GM19328 (cell line): ENCODE data around the gene OR9A4.
"Not testable (repeated sequence)": the region's sequence is repeated elsewhere in the genome, so short reads cannot be mapped to it uniquely, and the experiment has no call there.

Experiments
- ATAC-seq: cut with Tn5 transposase; IDR thresholded peaks from one replicate; pipeline ENCODE4 v1.9.1; 2021; ENCODE audit warnings: mild to moderate bottlenecking, moderate library complexity; ENCODE audit not compliant: unreplicated experiment

Gene OR9A4, protein sequence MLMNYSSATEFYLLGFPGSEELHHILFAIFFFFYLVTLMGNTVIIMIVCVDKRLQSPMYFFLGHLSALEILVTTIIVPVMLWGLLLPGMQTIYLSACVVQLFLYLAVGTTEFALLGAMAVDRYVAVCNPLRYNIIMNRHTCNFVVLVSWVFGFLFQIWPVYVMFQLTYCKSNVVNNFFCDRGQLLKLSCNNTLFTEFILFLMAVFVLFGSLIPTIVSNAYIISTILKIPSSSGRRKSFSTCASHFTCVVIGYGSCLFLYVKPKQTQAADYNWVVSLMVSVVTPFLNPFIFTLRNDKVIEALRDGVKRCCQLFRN

DNA sequence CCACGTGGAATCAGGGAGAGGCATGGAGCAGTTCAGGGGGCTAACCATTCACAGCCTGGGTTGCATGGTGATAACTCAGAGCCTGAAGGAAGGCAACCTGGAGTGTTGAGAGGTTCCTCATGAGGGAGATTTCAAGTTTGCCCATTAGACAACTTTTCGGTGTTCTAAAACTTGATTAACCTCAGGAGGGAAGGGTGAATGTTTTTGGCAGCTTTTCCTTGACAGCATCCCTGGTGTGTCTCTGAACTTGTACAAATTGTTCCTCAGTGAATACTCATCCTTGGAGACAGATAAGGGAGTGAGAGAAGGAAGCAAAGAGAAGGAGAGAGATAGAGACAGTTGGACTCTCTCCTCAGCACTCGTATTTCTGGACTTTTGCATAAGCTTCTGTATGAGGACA, at the start of gene OR9A4:
TSS of gene OR9A4 (plus strand) at position 301 of the 400 bp plus-strand sequence. CDS start 2,477 bp downstream, outside the sequence.
- ATAC-seq: no peak

DNA sequence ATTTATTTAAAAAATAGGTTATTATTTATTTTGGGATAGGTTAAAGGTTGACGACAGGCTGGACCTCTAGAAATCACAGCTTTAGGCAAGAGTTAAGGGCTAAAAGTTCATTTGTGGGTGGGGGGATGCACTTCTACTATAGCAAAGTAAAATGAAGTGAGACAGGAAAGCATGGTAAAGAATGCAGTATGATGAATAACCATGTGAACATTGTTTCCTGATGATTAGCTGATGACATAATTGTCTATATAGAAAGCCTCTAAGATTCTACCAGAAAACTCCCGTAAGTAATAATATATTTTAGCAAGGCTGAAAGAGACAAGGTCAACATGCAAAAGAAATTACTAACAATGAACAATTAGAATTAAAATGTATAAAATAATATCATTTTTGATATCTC, 49.2 kb upstream of the OR9A4 start:
- no peak for ATAC-seq

DNA sequence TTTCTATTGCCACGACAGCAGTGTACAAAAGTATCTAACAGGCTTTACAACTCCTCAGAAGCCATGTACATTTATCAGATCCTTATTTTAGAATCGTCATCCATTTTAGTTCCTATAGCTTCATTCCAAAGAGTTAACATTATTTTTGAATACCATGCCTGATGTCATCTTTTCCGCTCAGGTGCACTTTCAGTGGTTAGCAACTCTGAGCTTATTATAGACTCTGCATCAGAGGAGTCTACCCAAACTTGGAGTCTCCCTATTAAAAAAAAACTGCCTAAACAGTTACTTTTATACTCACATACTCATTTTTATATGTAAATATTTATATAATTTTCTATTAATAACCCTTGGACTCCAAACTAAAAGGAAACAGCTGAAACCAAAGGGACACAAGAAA, 43.3 kb upstream of the OR9A4 start:
- ATAC-seq: no peak

DNA sequence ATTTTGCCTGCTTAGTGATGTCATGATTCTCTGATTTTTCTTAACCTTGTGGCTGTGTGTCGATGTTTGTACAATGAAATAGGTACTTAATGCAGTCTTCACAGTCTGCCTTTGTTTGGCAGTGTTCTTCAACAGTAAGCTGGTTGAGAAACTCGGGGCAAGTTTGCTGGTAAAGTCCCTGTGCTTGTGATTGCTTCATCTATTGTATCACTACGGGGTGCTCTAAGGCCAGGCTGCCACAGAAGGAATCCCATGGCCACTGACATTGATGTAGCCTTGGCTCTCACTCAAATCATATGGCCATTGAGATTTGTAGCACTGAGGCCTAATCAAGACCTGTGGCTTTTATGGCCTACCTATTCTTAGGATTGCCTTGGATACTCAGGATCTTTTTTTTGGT, 41.4 kb upstream of the OR9A4 start:
- no peak for ATAC-seq

DNA sequence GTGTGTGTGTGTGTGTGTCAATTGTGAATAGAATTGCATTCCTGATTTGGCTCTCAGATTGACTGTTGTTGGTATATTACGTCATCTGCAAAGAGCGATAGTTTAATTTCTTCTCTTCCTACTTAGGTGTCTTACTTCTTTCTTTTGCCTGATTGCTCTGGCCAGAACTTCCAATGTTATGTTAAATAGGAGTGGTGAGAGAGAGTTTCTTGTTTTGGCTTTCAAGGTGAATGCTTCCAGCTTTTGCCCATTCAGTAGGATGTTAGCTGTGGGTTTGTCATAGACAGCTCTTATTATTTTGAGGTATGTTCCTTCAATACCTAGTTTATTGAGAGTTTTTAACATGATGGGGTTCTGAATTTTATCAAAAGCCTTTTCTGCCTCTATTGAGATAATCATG, 40.7 kb upstream of the OR9A4 start:
- ATAC-seq: no peak

DNA sequence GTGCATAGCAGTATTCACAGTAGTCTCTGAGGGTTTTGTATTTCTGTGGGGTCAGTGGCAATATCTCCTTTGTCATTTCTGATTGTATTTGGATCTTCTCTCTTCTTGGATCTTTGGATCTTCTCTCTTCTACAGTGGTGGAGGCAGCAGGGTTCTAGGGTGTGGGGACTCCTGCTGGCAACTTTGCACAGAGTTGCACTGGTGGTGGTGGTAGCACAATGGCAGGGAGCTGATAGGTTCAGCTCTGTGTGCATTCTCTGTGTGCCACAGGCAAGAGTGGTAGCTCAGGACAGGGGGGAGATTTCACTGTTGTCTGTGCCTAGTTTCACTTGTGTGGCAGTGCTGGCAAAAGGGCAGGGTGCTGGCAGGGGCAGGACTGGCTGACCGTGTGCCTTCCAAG, 39.8 kb upstream of the OR9A4 start:
- no peak for ATAC-seq

DNA sequence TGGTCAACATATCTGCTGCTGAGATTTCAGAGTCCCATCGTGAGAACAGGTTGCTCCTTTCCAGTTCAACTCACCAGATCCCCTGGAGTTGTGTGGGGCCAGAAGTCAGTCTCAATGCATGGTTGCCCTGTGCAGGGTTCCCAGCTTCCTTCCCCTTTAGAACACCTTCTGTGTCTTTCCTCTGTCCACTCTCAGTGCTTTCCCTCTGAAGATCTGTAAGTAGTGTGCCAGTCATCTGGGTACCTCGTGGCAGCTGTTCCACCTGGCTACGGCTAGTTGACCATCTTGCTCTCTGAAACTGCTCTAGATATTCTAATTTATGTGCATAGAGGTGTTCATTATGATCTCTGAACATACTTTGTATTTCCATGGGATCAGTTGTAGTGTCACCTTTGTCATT, 38.8 kb upstream of the OR9A4 start:
- ATAC-seq: no peak

DNA sequence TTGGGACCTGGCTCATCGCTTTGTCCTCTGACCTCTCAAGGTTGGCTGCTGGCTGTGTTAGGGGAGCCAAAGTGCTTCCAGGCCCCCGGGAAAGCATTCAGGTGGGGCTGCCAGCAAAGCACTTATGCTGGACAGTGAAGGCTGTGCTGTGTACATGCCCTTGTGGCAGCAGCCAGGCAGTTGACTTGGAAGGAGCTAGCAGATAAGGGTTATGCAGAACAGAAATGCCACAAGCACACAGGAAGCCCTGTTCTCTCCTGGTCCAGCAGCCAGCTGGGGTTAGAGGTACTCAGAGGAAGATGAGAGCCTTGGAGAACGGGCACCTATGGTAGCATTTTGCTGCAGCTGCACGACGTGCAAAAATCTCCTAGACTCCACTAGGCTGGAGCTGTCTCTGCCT, 35.2 kb upstream of the OR9A4 start:
- no peak for ATAC-seq

DNA sequence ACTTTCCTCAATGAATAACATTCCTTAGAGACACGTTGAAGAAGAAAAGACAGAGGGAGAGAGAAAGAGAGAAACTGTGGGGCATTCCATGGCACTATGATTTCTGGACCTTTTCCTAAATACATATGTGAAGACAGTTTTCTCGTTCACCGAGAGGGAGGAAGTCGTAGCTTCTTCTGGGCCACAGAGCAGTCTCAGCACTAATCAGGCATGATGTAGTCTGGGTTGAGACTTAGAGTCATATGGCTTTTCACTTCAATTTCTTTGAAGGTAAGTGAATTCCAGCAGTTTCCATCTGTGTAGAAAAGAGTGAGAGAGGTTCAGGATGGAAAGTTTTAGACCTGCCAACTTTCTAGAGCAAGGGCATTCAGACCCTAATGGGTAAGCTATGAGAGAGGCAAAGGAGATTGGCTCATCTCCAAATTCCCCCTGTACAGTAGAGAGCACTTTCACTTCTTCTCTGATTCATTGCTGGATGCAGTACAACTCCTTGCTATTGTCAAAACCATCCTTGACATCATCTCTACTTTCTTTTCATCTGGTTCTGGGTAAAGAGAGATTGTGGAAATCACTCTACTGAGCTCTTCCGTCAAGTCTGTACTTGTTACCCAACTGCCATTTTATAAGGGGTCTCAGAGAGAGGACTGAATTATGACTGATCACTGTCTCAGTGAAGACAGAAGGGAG, 31.5 kb upstream of the OR9A4 start:
- no peak for ATAC-seq

DNA sequence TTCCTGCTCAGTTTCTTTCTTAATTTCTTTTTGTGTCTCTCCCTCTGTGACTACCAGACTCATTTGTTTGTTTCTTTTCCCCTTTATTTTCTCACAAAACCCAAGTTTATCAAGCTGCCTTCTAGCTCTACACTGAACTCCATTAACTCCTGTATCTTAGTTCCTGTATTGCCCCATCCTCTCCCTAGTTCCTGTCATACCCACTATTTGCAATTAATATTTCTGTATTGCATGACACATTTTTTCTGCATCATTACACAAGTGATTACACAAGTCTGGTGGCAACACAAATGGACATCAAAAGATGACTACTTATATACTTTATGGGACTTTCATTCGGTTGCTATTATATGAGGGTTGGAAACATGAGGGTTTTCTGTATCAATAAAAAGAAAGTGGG, 26.9 kb upstream of the OR9A4 start:
- no peak for ATAC-seq

DNA sequence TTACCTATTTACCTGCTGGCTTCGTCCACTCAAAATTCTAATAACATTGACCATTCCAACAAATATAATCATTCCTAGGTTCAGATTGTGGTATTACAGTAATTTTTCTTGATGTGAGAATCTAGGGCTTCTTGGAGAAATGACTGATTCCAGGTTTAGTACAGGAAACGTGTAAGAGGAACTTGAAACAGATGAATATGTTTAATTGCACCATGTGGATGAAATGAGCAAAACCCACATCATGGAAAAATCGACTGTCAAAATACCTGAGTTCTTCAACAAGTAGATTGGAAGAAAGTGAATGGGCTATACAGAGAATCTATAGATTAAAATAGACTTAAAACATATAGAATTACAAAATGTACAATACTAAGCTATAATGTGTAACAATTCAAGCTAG, 24.9 kb upstream of the OR9A4 start:
- ATAC-seq: no peak

DNA sequence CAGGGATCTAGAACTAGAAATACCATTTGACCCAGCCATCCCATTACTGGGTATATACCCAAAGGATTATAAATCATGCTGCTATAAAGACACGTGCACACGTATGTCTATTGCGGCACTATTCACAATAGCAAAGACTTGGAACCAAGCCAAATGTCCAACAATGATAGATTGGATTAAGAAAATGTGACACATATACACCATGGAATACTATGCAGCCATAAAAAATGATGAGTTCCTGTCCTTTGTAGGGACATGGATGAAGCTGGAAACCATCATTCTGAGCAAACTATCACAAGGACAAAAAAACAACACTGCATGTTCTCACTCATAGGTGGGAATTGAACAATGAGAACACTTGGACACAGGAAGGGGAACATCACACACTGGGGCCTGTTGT, 16.8 kb upstream of the OR9A4 start:
- ATAC-seq: not testable (repeated sequence)

DNA sequence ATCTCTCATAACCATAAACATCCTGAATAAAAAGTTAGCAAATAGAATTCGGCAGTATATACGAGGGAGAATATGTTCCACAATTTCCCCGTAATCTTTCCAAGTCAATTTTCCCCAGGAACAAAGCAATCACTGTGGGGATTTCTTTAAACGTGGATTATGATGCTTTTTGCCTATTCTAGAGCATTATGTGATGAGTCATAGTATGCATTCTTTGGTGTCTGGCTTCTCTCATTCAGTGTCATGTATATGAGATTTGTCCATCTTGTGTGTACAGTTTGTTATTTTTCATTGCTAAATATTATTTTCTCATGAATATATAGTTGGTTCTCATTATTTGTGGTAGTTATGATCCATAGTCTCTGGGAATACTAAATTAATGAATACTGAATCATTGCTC, 9.9 kb upstream of the OR9A4 start:
- no peak for ATAC-seq

DNA sequence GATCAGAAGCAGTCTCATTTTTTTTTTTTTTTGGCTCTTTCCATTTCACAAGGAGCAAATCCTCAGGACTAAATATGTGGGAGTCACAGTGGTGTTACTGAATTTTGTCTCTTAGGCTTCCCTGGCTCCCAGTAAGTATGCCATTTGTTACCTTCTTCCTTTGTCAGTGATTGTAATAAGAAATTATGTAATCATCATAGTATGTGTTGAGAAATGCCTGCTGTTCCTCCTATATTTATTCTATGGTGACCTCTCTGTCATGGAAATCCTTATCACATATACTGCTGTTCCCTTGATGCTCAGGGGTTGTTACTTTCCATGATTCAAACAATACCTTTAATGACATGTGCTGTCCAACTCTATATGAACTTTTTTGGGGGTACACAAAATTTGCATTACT, 4.8 kb upstream of the OR9A4 start:
- no peak for ATAC-seq

DNA sequence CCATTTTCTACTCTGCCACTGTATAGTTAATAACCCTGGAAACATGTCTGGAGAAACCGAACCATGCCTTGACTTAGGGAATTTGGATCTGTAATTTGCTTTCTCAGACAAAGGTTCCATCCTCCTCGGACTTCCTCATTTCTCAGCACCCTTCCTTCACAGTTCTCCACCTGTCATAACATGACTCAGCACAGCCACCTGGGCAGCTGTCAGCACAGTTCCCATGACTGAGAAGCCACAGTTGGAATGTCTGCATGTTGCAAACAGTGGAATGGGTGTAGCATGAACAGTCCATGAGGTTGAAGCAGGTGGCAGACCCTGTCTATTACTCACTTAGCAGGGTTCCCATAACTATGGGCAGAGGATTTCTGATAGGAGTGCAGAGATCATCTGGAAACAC, 634 bp upstream of the OR9A4 start:
- ATAC-seq: no peak

DNA sequence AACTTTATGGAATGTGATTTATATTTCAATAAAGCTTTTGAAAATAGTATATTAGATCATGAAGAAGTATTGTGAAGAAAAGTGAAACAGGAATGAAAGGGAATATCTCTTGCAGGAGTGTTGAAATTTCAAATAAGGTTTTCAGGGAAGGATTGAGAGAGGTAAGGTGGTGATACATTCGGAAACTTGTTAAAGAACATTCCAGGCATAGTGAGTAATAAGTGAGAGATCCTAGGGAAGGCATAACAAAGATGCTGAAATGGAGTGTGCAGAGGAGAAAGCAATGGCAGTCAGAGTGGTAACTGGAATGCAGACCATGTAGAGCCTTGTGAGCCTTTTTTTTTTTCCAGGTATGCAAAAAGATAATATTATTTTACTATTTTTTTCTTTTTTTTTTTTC, 4.1 kb downstream of the OR9A4 start:
- ATAC-seq: no peak

DNA sequence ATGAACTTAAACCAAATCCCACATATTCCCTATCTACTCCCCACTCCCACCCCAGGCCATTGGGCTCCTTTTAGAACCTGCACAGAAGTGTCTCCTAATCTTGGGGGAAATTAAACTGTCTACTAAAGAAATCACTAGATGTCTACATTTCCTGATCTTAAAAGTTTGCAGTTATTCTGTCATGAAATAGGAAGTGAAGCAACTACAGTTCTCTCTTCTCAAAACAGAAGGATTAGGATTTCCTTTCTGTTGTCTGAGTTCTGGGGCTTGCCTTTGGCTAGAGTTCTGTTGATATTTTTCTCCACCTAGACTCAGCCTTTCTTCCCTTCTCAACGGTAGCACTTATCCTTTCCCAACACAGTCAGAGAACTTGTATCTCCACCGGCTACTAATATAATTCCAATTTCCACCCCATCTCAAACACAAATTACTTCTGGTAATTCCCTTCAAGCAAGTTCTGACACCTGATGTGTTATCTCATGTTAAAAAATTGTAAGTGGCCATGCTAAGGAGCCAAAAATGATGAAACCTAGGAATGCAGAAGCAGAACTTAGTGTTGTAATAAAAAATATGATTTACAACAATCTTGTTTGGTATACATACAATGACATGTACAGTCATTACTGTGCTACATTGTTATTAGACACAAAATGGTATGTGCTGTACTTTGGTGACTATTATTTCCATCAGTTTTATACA, 12.1 kb downstream of the OR9A4 start:
- ATAC-seq: no peak

DNA sequence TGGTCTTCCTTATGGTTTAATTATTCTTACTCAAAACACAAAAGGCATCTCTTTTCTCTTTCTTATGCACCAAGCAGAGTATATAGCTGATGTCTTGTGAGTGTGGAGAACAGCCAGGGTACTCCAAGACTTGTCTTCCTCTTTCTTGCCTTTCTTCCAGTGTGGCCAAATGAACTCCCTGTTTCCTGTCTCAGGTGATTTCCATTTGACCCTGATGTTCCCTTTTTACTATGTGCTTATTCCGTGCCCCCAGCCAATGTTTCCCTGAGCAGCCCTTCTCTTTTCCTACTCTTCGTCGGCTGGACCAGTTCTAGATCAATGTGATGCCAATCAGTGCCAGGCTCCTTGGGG, 12.6 kb downstream of the OR9A4 start:
- ATAC-seq: no peak

DNA sequence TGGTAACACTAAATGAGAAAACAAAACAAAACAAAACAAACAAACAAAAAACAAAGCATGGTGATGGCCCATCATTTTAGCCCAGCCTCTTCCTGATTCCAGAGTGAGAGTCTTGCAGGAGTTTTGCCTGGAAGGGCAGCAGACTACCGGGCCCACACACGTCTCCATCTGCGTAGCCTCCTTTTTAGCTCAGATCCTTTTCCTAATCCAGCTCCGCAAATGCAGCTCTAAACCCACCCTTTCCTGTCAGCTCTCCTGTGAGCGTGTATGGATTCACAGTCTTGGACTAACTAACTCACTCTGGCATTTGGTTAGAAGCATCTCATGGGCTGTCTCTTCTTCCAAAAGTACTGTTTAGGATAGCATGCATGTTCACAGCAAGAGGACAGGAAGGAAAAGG, 14.0 kb downstream of the OR9A4 start:
- ATAC-seq: no peak

DNA sequence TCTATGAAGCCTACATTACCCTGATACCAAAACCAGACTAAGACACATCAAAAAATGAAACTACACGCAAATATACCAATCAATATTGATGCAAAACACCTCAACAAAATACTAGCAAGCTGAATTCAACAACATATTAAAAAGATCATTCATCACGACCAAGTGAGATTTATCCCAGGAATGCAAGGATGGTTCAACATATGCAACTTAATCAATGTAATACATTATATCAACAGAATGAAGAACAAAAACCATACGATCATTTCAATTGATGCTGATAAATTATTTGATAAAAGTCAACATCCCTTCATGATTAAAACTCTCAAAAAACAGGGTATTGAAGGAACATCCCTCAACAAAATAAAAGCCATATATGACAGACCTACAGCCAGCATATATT, 24.9 kb downstream of the OR9A4 start:
- no peak for ATAC-seq

DNA sequence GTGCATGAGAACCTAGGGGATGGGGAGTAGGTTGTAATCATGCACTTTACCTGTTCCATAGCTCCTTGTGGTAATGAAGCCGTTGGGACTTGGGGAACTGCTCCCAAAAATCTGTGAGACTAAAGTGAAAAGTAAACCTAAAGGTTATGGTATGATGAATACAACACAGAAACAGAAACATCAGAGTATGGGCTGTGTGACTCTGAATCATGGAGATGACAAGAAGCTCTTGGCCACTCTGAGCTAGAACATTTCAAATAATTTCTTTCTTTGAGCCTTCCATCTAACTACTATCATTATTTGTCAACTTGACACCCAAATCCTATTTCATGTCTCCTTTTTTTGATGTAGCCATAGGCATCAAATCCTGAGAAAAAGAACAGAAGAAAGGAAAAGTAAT, 27.6 kb downstream of the OR9A4 start:
- no peak for ATAC-seq

DNA sequence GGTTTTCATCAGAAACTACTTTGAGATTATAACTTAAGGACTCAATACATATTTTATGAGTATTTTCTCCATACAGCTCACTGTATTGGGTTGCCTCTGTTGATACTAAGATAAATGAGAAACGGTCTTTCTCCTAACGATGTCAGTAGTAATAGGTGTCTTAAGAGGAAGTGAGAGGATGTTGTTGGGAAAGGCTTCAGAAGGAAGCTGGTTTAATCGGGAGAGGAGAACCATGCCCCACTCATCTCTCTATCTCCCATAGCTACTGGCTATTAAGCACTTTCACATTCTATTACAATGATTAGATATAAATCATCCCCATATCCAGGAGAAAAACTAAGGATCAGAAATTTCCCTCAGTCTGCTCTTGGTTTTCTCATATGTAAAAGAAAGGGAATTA, 28.6 kb downstream of the OR9A4 start:
- ATAC-seq: no peak
